HG03565 (cell line): Measurements from ENCODE around the gene ACSM2B.
"Not testable (repeated sequence)": the region's sequence is repeated elsewhere in the genome, so short reads cannot be mapped to it uniquely, and the experiment has no call there.

Experiments used
- ATAC-seq: cut with Tn5 transposase; IDR thresholded peaks from one replicate; pipeline ENCODE4 v1.9.1; 2021; ENCODE audit warnings: mild to moderate bottlenecking, moderate library complexity; ENCODE audit not compliant: unreplicated experiment

Gene ACSM2B

GRCh38 chr16:20536669-20537068, 39.5 kb downstream of the ACSM2B start:
- not testable (repeated sequence) for ATAC-seq

DNA sequence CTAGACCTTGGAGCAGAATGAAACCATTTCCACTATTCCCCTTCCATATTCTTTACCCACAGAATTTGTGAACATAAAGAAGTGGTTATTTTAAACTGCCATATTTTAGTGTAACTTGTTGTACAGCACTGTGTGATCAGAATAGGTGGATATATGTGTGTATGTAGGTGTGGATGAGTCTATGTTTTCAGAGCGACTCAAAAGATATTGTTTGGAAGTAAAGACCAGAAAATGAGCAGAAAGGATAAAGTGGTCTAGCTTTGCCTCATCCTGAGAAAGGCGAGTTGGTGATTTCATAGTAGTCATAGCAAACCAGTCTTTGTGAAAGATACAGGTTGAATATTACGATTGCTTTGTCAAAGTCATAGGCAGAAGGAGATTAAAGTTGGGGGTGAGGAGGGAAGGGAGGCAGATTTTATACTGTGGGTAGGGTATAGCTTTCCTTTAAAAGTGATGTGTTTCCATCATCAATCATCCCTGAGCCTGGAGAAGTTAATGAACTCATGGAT, 43.8 kb downstream of the ACSM2B start:
- ATAC-seq = not testable (repeated sequence)

DNA sequence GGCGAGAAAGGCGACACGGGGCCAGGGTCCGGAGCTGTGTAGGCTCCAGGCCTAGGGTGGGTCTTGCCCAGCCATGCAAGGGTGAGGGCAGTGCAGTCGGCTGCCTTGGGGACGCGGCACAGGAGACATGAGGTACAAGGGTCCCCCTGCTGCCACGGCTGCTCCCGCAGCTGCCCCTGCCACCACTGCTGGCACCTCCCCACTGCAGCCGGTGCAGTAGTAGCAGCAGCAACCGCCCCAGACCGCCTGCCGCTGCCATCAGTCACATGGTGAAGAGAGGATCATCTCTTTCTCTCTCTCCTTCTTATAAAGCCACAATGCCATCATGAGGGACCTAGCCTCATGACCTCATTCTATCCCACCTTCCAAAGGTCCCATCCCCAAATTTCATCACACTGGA, 44.4 kb downstream of the ACSM2B start:
- not testable (repeated sequence) for ATAC-seq

GRCh38 chr16:20520103-20520502, 56.1 kb downstream of the ACSM2B start:
- no peak for ATAC-seq

DNA sequence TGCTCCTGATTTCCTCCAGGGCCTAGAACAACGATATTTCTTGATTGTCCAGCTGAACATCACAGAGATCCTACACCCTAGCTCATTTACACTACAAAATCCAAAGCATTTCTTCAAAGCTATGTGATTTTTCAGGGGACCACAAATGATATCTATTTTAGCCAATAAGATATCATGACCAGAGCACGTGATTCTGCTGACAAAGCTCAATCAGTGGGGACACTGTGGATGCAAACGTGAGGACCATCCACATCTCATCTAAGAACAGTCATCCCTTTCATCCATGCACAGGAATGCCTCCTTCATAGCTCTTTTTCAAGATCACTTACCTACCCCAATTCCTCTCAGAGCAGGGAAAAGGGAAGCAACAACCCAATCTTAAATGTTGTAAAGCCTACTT, 56.9 kb downstream of the ACSM2B start:
- ATAC-seq = no peak

DNA sequence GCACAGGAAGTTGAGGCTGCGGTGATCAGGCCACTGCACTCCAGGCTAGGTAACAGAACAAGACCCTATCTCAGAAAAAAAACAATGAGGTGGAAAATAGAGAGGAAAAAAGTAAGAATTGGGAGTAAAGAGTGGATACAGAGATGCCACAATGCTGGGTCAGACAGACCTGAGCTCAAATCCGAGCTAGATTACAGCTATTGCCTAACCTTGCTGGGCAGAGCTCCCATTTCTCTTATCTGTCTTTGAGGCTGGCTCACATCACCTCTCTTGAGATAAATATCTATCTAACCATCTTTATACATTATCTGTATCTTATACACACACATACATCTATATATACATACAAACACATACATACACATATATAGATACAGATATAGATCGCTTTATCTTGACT, 59.0 kb downstream of the ACSM2B start:
- ATAC-seq = no peak

DNA sequence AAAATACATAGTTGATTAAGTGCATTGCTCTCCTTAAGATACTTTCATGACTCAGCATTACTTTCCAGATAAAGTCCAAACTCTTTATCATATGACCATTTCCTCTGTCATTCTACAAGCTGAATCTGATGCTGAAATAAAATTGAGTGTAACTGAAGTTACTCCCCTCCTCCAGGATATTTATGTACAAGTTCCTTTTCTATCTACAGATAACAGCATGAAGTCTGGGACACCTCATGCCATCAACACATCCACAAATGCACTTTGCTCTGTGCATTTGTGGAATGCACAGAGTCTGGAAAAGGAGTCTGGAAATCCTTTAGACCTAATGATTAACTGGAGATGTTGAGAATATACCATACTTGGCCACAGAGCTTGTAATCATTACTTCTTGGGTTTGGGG, 60.5 kb downstream of the ACSM2B start:
- ATAC-seq = no peak

DNA sequence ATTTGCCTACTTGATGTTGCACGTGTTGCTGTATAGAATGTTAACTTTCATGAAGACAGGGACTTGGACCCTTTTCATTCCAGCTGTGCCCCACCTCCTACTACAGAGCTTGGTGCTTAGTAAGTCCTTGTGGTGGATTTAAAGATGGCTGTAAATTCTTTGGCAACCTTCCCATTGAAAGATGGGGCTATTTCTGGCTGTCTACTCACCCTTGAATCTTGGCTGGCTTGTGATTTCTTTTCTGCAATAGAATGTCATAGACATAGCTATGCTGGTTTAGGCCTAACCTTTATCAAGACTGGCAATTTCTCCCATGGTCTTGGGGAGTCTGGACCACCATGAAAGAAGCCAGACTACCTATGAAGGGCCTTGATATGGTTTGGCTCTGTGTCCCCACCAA, 65.8 kb downstream of the ACSM2B start:
- ATAC-seq = no peak

DNA sequence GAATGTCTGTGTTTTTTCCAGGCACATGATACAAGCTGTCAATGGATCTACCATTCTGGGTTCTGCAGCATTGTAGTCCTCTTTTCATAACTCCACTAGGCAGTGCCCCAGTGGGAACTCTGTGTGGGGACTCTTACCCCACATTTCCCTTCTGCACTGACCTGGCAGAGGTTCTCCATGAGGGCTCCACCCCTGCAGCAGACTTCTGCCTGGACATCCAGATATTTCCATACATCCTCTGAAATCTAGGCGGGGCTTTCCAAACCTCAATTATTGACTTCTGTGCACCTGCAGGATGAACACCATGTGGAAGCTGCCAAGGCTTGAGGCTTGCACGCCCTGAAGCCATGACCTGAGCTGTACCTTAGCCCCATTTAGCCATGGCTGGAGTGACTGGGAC, 68.9 kb downstream of the ACSM2B start:
- no peak for ATAC-seq

DNA sequence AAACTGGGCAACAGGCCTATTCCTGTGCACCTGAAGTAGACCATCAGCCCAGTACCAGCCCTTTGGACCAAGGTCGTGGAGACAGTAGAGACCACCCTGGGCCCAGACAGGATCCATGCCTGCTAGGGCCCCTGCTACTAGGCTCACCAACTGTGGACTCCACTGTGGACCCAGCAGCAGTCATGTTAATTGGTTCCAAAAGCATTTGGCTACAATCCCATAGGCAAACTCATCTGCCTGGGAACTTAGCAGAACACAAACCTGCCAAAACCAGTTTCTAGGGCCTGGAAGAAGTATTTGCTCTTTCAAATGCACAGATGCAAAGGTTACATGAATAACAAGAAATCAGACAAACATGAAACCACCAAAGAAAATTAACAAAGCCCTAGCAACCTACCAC, 71.7 kb downstream of the ACSM2B start:
- no peak for ATAC-seq

GRCh38 chr16:20491448-20491847, 84.7 kb downstream of the ACSM2B start:
- not testable (repeated sequence) for ATAC-seq

GRCh38 chr16:20490994-20491393, 85.2 kb downstream of the ACSM2B start:
- ATAC-seq = not testable (repeated sequence)
